GM12878 (cell line): ENCODE results near the gene HAGHL. TPM values are rescaled to one million over a fixed set of nuclear protein-coding genes. Genes with fewer than 3 reads are reported as not detected.

Experiments used
- CHD4 ChIP-seq: fragments of 200-600 bp; sonication (generic); IDR thresholded peaks from 2 replicates; pipeline ENCODE4 v1.6.1; 2016; ENCODE audit warnings: mild to moderate bottlenecking
- FOXK2 ChIP-seq: fragments of 450-650 bp; IDR thresholded peaks from 2 replicates; pipeline ENCODE4 v1.6.1; 2017; ENCODE audit warnings: mild to moderate bottlenecking, moderate library complexity
- MTA2 ChIP-seq: fragments of 450-650 bp; IDR thresholded peaks from 2 replicates; pipeline ENCODE4 v1.6.1; 2016; ENCODE audit warnings: low read depth, mild to moderate bottlenecking, moderate library complexity
- PRDM15 ChIP-seq: fragments of 450-650 bp; formaldehyde crosslinking; IDR thresholded peaks from 2 replicates; pipeline ENCODE4 v1.4.0; 2020; ENCODE audit warnings: mild to moderate bottlenecking, moderate library complexity
- RAD51 ChIP-seq: fragments of 450-650 bp; IDR thresholded peaks from 2 replicates; pipeline ENCODE4 v1.6.1; 2016; ENCODE audit warnings: moderate library complexity, mild to moderate bottlenecking, inconsistent platforms
- ZBTB4 ChIP-seq: fragments of 450-650 bp; formaldehyde crosslinking; IDR thresholded peaks from 2 replicates; pipeline ENCODE4 v1.4.0; 2022; ENCODE audit warnings: mild to moderate bottlenecking, moderate library complexity
- ZNF384 ChIP-seq: IDR thresholded peaks from 2 replicates; pipeline ENCODE4 v1.6.1; 2012; ENCODE audit warnings: low read depth, mild to moderate bottlenecking, low read length, improper control_type of control experiment, borderline replicate concordance
- polyA plus RNA-seq, 11 experiments: library from polyadenylated mRNA; depleted of rRNA in 4 of 11; unstranded in 6 of 11; stranded (reverse) in 5 of 11; fragments of >200 nt; fragmentation: Nextera tagmentation in 4 of 11; fragmentation: Illumina TruSeq in 1 of 11; extraction: Ambion mirVana in 4 of 11; extraction: Trizol in 1 of 11; gene quantifications; 1 replicate in 1 of 11; 2 replicates in 10 of 11; pipeline versions ENCODE4 v1.2.1 to v1.2.3, GENCODE V29; 2011 to 2016; ENCODE audit warnings: inconsistent platforms in 2 of 11, missing spikeins in 2 of 11, low read depth in 1 of 11
- total RNA-seq, 4 experiments: library from RNA; depleted of rRNA in 3 of 4; stranded (reverse); fragments of >200 nt in 3 of 4; fragmentation: Illumina TruSeq in 1 of 4; extraction: Trizol in 1 of 4; gene quantifications; 2 replicates each; pipeline versions ENCODE4 v1.2.1 to v1.2.3, GENCODE V29; 2013 to 2021

HAGHL gene
- total and polyA plus RNA-seq, 10 of the 15 experiments (the other 5 are each of a cell fraction or from before 2014, with no cell fraction given): 0.23 to 44.6 (median 16.4) TPM

GRCh38 chr16:718922-719321 lies 8.0 kb upstream of the HAGHL start (continued):
- TF ChIP-seq ZBTB4 (CRISPR knock-in tag): no peak
- TF ChIP-seq RAD51: no peak
- TF ChIP-seq ZNF384: no peak
- no peak for TF ChIP-seq MTA2
- no peak for TF ChIP-seq FOXK2
- no peak for TF ChIP-seq CHD4
- TF ChIP-seq PRDM15 (CRISPR knock-in tag): no peak
